NCI-H748 (cell line): ENCODE data around the gene ABCA13.
A peak's percentile ranks its signal among the peaks of the same experiment; 100 is the strongest.

Source experiments
- DNase-seq: peaks from one replicate; lab custom pipeline; 2025; ENCODE audit not compliant: unreplicated experiment; lab: John Stamatoyannopoulos, UW

ABCA13 gene

DNA sequence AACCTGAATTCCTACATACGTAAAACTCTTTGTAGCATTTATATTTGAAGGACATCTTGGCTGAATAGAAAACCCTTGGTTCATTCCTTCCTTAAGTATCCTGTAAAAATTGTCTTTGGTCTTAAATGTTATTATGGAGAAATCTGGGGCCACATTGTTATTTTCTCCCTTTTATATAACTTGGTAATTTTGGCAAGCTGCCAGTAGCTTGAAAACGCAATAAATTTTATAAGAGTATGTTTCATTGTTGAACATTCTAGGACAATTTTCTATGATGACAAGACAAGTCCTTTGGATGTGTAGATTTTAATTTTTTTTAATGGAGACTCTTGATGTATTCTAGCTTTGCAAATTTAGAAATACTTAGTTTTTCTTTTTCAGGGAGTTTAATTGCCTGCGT, 191.9 kb downstream of the ABCA13 start:
- no peak for DNase-seq

DNA sequence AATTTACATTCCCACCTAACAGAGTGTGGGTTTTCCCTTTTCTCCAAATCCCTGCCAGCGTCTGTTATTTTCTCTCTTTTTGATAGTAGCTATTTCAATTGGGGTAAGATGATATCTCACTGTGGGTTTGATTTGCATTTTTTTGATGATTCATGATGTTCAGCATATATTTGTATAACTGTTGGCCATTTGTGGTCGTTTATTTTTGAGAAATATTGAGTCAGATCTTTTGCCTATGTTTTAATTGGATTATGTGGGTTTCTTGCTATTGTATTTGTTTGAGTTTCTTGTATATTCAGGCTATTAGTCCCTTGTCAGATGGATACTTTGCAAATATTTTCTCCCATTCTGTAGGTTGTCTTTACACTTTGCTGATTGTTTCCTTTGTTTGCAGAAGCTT, 193.8 kb downstream of the ABCA13 start:
- peak; percentile 85 for DNase-seq

DNA sequence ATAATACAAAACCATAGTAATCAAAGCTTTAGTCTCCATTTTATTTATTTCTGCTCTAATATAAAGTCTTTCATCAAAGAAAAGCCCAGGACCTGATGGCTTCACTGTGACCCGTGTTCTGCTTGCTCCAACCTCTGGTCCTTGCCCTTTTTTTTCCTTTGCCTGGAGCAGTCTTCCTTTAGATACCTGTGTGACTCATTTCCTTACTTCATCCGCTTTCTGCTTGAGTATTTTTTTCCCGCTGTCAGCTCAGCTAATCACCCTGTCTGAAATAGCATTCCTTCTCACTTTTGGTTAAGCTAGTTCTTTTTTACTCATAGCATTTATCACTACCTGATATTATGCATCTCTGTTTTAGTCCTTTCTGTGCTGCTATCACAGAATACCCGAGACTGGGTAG, 194.8 kb downstream of the ABCA13 start:
- DNase-seq, result no peak

DNA sequence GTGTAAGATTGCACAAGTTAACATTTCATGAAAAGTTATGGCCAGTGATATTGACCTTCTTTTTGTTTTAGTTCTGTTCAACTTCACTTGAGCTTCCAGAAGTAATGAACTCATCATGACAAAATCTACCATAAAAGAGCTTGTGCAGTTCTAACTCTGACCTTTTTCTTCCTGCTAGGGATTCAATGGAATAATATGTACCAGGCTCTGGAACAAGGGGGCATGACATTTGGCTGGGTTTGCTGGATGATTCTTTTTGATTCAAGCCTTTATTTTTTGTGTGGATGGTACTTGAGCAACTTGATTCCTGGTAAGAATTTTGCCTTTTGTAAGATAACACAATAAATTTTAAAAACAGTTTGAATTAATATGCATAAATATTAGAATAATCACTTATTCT, 205.0 kb downstream of the ABCA13 start:
- DNase-seq, result no peak

DNA sequence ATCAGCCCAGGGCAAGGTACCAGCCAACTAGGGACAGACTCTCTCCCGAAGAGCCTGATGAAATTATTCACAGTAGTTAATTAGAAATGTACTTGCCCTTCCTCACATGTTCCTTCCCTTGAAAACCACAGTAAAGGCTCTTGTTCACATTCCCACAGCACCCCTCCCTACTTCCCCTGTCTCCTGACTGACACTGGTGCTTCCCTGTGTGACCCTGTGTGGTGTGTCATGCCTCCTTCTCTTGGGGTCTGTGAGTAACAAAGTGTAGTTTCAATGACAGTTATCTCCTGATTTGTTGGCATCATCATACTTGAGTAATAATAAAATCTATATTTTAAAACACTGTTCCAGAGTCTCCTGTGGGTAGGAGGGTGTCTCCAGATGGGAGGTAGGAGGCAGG, 209.7 kb downstream of the ABCA13 start:
- no peak for DNase-seq

DNA sequence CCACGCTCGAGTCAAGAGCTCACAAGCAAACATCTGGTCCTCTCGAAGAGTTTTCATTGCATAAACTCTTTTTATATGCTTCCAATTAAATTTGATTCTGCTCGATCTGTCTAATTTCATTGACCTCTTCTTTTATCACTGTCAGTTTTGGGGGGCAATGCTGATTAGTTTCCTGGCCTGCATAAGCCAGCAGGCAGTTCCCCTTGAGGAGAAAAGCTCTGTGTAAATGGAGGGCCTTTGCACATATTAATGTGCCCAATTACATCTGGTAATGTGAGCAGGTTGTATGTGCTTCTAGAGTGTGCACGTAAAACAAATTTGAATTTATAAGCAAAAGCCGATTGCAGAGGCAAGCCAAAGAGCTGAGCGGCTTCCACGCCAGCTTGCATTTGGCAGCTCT, 210.3 kb downstream of the ABCA13 start:
- no peak for DNase-seq

DNA sequence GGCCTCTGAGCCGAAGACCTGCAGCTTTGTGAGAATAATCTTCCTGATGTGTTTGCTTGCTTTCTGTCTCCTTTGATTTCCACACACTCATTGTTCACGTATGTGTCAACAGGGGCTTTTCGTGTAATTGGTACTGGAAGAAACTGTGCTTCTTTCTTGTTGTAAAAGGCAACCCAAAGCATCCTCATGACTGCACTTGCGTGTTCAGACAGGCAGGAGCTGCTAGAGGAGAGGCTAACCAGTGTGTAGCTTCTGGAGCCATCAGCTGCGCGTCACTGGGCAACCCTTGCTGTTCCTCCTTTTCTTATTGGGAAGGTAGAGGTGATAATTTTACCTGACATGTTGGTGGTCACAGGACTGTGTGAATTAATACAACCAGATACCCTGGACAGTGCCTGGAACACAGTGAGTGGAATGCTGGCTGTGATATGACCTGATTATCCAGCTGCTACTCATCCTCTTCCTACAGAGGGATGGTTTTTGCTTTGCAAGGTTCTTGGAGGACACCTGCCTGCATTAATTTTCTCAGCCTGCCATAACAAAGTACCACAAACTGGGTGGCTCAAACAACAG, 213.0 kb downstream of the ABCA13 start:
- no peak for DNase-seq

DNA sequence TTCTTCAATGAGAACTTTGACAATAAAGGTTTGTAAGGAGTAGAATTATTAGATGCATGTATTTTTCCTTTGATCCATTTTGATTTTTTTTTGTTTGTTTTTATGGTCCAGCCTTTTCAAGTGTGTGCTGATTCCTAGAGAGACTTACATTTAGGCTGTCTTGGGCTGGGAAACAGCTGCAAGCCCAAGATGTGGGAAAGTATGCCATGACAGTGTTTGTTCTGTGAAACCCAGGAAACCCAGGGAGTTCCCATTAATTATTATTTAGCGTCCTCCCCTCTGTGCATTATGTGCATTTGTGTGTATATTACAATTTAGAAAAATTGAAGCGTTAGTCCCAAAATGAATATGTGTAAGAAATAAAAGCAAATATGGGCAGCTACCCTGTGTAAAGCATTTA, 216.7 kb downstream of the ABCA13 start:
- DNase-seq, result no peak

DNA sequence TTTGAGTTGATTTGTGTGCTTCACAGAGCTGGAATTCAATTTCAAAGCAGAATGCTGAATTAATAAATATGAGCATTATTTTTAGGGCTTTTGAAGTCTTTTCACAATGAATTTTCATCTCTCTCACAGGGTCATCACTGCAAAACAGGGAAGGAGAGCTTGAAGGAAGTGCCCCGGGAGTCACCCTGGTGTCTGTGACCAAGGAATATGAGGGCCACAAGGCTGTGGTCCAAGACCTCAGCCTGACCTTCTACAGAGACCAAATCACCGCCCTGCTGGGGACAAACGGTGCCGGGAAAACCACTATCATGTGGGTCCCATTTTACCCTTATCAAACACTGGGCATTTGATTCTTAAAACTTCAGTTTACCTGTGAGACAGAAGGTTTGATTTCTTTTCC, 217.7 kb downstream of the ABCA13 start:
- no peak for DNase-seq

DNA sequence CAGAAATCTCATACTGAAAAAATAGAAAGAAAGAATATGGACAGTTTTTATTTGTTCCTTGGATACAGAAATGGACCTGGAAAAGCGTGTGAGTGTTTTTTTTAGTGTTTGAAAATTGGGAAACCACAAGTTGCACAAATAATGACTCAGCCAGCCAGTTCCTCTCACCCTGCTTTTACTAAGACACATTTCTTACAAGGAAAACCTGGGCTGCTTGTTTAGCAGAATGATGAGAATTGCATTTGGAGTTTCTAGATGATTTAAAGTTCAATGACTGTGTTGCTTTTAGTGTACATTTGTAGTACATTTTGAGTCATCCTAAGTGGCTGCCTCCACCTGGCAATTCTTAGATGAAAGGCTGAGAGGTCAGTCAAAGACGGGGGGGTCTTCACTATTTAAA, 218.7 kb downstream of the ABCA13 start:
- no peak for DNase-seq

DNA sequence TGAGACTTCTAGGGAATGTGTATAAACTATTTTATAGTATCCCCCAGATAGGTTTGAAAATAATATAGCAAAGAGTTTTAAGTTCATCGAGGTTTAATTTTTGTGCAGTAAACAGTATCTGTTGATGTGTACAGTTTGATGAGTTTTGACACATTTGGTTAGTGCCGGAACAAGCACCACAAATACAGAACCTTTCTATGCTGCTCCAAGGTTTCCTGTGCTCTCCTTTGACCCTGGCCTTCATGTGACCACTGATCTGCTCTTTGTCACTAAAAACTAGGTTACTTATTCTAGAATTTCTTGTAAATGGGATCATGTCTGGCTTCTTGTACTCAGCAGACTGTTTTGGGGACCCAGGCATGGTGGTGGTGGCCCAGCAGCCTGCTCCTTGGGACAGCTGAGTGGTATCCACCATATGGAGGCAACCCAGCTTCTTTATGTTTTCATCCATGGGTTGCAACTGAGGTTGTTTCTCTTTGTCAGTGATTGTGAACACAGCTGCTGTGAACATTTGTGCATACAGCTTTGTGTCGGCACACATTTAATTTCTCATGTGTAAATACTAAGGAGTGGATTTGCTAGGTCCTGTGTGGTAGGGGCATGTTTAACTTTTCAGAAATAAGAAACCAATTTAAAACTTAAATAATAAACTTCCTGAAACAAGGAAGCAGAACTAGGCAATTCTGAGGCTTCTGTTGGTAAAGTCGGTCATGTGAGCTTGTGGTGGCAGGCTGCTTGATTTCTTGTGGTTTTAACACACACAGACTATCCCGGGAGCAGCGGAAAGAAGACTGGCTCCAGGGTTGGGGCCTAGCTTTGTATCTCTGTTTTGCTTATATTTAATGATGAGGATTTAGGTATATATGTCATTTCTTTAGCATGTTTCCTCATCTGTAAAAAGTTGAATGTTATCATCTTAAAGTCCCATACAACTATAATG, 219.4 kb downstream of the ABCA13 start:
- peak; percentile 69 for DNase-seq

DNA sequence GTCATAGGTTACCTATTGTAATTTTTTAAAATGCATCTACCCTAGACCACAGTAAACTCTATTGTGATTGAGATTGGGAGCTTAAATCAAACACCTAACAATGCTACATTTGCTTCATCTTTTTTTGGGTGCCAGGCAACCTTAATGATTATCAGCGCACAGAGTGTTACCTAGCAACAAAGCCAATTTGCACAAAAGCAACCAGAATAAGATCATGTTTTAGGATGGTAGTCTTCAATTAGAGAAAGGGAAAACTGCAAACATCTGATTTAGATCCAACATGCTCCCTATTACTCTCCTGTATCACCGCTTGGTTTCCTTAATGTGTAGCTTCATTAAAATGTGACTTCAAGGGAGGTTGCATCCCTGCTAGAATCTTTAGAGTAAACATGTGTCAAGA, 226.9 kb downstream of the ABCA13 start:
- DNase-seq, result peak; percentile 92

DNA sequence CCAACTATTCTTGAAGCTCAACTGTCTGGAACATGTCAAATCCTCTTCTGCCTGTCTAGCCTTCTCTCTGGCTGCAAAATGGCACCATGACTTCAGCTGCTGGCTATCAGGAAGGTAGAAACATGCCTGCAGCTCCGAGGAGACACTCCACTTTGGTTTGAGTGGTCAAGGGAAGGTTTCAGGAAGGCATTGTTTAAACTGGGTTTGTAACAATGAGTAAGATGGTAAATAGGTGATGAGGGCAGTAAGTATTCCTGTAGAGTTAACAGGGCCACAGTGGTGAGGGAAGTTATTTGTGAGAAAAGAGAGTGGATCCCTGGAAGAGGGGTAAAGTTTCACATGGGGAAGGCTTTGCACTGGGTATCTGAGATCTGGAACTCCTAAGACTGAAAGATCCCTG, 231.5 kb downstream of the ABCA13 start:
- DNase-seq, result no peak

DNA sequence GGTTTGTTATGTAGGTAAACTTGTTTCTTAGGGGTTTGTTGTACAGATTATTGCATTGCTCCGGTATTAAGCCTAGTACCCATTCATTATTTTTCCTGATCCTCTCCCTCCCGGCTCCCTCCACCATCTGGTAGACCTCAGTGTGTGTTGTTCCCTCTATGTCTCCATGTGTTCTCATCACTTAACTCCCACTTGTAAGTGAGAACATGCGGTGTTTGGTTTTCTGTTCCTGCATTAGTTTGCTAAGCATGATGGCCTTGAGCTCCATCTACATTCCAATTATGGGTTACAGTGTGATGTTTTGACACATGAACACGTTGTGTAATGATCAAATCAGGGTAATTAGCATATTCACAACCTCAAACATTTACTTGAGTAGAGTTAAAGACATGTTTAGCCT, 237.5 kb downstream of the ABCA13 start:
- no peak for DNase-seq

DNA sequence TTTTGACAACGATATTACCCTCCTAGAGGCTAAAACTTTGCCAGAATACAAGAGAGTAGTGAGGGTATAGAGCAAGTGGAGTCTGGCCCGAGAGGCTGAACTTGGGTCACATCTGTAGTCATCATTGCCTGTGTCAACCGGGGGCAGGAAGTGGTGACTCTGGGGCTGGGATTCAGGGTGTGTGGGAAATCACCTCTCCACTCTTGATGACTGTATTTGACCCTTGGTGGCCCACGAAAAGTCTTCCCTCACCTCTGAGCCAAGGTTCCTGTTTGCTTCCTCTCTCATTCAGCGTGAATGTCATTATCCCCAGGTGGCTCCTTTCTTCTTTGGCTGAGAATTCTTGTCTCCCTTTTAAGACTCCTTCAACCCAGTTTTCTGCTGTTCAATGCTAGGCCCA, 240.4 kb downstream of the ABCA13 start:
- no peak for DNase-seq

DNA sequence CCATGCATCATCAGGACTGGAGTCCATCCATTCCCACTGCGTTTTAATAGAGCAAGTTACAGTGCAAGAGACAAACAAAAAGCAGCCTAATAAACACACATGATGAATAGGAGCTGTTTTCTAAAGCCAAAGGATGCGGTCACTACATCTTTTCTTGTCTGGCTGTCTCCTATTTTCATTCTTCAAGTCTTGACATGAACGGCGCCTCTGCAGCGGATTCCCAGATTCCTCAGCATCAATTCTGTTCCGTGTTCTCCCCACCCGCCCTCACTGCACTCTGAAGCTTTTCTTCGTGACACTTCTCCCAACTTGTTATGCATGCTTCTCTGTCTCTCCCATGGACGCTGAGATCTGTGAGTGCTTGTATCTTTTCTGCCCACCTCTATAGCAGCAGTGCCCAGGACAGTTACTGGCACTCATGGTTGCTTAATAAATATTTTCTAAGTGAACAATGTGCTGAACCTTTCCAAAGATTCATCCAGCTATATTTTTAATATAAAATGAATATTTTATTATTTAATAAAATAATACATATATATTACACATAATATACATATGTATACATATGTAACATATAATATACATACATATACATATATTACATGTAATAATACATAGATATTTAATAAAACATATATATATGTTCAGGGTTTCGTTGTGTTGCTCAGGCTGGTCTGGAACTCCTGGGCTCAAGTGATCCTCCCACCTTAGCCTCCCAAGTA, 242.9 kb downstream of the ABCA13 start:
- DNase-seq, result no peak

DNA sequence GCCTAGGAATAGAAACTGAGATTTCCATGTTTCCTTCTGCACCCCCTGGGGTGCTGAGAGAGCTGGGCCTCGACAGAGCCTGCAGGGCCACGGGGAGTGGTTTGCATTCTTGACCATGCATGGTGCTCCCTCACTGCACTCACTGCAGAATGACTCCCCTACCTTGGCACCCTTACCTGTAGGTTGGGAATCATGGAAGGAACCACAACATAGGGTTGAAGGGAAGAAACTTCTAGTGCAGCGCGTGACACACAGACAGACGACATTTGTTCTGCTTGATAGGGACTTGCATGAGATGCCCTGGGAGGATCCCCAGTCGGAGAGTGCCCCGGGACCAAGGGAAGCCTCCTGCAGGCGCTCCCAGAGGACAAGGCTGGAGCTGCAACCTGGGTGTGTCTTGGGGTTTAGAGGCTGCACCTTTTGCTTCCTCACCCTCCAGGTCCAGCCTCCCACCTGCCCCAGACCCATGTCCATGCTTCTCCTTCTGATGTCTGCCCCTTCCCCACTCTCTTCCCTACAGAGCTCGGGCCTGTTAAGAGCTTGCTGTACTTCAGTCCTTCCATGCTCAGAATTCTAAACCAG, 245.2 kb downstream of the ABCA13 start:
- DNase-seq, result no peak

DNA sequence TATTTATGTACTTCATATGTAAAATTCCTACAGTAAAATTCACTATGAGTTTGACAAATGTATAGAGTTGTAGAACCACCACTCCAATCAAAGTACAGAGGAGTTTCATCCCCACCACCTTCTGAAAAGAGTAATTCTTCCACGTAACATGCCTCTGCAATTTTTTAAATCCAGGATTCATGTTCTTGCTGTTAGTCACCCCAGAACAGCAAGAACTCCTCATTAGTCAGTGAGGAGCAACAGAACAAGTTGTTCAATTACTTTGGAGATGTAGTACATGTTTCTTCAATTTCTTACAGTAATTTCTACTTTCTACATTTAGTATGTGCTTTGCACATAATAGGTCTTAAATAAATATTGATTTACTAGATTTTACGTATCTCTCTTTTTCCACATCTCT, 248.1 kb downstream of the ABCA13 start:
- no peak for DNase-seq

DNA sequence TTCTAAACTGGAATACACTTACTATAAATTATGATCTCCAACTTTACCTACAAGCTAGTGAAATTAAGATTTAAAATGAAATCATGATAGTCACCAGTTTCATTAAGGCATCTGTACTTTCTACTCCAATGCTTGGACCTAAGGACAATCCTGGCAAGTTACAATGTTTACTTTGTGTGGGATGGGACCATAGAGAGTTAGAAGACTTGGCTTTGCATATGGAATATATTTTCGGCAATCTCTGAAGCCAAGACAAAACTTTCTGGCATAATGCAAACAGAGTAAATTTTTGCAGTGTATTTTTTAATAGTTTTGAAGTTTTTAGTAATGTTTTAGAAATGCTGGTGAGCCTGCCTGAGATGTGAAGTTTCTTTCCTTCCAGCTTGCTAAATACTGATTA, 248.9 kb downstream of the ABCA13 start:
- DNase-seq, result no peak

DNA sequence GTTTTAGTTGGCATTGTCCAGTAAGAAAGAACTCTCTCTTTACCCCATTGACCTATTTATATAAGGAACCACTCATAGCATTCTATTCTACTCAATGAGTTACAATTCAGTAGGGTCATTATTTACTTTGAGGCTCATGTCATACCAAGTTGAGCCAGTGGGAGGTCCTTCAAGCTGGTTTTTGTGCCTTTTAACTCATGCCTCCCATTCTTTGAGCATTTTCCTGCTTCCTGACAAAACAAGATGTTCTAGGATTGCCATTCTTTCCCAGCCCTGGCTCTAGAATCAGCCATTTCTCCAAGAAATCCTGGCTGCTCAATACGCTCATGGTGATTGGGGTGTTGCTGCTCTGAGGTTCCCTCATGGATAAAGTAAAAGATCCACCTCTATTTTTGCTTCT, 250.1 kb downstream of the ABCA13 start:
- DNase-seq, result peak; percentile 42

DNA sequence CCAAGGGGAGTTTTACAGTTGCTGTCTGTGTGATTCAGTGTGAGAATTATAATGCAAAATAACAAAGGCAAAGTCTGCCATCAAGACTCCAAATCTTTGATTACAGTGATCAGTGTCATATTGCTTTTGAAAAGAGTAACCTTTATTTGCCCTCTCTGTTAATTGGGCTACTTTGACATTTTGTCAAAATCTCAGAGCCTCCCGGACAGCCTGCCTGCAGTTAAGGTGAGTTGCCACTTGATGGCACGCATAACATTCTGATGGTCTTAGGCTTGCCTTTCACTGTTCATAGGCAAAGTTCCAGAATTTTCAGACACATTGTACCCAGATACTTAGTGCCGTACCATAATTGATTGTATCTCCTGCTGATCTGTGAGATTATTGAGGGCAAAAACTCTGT, 253.5 kb downstream of the ABCA13 start:
- peak; percentile 82 for DNase-seq
